Measurements from ENCODE around the gene CHCHD1. TPM values are rescaled to one million over a fixed set of nuclear protein-coding genes. Genes with fewer than 3 reads are reported as not detected.
"Not testable (repeated sequence)": the region's sequence is repeated elsewhere in the genome, so short reads cannot be mapped to it uniquely, and the experiment has no call there.

The CHCHD1 gene
- polyA plus RNA-seq, 1 donor from 2014 or later: 54.4 TPM

- H3K36me3 Mint-ChIP-seq: peaks cover 7% of the 10 kb centered on the region
Observed at GRCh38 chr10:73793456-73793855, 11.6 kb downstream of the CHCHD1 start.

DNA sequence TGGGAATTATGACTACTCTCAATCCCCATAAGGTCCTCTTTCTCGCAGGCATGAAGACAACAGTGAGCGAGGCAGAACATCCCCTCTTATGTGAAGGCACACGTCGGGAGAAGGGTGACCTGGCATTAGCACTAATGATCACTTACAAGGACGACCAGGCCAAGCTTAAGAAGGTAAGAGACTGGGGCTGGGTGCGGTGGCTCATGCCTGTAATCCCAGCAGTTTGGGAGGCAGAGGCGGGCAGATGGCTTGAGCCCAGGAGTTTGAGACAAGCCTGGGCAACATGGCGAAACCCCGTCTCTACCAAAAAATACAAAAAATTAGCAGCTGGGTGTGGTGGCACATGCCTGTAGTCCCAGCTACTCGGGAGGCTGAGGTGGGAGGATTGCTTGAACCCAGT lies 13.6 kb downstream of the CHCHD1 start:
- not testable (repeated sequence) for H3K4me1 Mint-ChIP-seq, H3K36me3 Mint-ChIP-seq, H3K4me3 Mint-ChIP-seq, H3K27me3 Mint-ChIP-seq, H3K9me3 Mint-ChIP-seq
- peak overlapping the region in 2 of 3 donors; percentile 19 to 54 for H3K27ac Mint-ChIP-seq

More at GRCh38 chr10:73793456-73793855, 11.6 kb downstream of the CHCHD1 start:
- Mint-ChIP-seq H3K4me3 (peak overlapping the region in 2 of 4 donors; percentile 17 to 74), H3K4me1 (peaks cover 0 to 4% (median 0%) of the 10 kb centered on the region in 3 donors), H3K27ac (peak overlapping the region in 2 of 3 donors; percentile 1 to 52), H3K9me3 (no peaks in the 10 kb centered on the region), H3K27me3 (no peaks in the 10 kb centered on the region)

GRCh38 chr10:73796035-73796434 lies 14.2 kb downstream of the CHCHD1 start:
- not testable (repeated sequence) for H3K9me3 Mint-ChIP-seq, H3K36me3 Mint-ChIP-seq, H3K27me3 Mint-ChIP-seq, H3K4me3 Mint-ChIP-seq, H3K4me1 Mint-ChIP-seq
- peak overlapping the region in 2 of 3 donors; percentile 41 to 54 for H3K27ac Mint-ChIP-seq

- Mint-ChIP-seq H3K27ac (no peak overlapping the region), H3K4me3 (no peak overlapping the region), H3K27me3 (no peaks in the 10 kb centered on the region), H3K36me3 (no peaks in the 10 kb centered on the region), H3K4me1 (peaks cover 0 to 4% (median 0%) of the 10 kb centered on the region in 3 donors), H3K9me3 (no peaks in the 10 kb centered on the region)
Observed at GRCh38 chr10:73796766-73797165, 14.9 kb downstream of the CHCHD1 start.

DNA sequence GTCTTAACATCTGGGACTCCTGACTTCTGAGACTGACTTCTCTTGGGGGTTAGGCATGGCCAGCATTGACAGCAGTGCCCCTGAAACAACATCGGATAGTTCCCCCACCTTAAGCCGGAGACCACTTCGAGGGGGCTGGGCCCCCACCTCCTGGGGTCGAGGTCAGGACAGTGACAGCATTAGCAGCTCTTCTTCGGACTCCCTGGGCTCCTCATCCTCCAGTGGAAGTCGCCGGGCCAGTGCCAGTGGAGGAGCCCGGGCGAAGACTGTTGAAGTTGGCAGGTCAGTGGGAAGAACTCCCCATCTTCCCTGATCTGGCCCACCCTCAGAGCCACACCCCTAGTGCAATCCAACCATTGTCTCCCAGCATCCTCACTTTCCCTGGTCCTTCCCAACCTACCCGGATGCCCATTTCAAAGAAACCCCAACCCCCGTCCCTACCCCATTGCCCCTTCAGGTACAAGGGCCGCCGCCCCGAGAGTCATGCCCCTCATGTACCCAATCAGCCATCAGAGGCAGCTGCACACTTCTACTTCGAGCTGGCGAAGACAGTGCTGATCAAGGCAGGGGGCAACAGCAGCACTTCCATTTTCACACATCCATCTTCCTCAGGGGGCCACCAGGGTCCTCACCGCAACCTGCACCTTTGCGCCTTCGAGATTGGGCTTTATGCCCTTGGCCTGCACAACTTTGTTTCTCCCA lies 15.6 kb downstream of the CHCHD1 start:
- peaks cover 2% of the 10 kb centered on the region for H3K36me3 Mint-ChIP-seq

GRCh38 chr10:73798087-73798486 lies 16.2 kb downstream of the CHCHD1 start:
- Mint-ChIP-seq H3K36me3 (peaks cover 2% of the 10 kb centered on the region), H3K4me3 (no peak overlapping the region), H3K4me1 (peaks cover 0 to 7% (median 0%) of the 10 kb centered on the region in 3 donors), H3K27ac (peak overlapping the region in 2 of 3 donors; percentile 8 to 78), H3K27me3 (no peaks in the 10 kb centered on the region), H3K9me3 (no peaks in the 10 kb centered on the region)

More for the DNA sequence above, 15.6 kb downstream of the CHCHD1 start:
- no peaks in the 10 kb centered on the region for H3K27me3 Mint-ChIP-seq
- H3K4me1 Mint-ChIP-seq: peaks cover 0 to 4% (median 0%) of the 10 kb centered on the region in 3 donors
- H3K4me3 Mint-ChIP-seq: no peak overlapping the region
- peak overlapping the region in 2 of 3 donors; percentile 27 to 78 for H3K27ac Mint-ChIP-seq
- H3K9me3 Mint-ChIP-seq: no peaks in the 10 kb centered on the region

DNA sequence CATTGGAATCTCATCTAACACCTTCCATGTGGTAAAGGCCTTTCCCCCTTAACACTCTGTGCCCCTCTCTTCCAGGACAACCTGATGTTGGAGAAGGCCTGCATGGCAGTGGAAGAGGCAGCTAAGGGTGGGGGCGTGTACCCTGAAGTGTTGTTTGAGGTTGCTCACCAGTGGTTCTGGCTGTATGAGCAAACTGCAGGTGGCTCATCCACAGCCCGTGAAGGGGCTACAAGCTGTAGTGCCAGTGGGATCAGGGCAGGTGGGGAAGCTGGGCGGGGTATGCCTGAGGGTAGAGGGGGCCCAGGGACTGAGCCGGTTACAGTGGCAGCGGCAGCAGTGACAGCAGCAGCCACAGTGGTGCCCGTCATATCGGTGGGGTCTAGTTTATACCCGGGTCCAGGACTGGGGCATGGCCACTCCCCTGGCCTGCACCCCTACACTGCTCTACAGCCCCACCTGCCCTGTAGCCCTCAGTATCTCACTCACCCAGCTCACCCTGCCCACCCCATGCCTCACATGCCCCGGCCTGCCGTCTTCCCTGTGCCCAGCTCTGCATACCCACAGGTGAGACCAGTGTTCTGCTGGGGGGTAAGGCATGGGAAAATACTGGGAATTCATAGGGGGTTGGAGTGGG lies 17.2 kb downstream of the CHCHD1 start:
- no peaks in the 10 kb centered on the region for H3K9me3 Mint-ChIP-seq
- H3K27ac Mint-ChIP-seq: peak overlapping the region in 2 of 3 donors; percentile 48 to 89
- H3K4me3 Mint-ChIP-seq: no peak overlapping the region
- peaks cover 5 to 16% (median 7%) of the 10 kb centered on the region in 3 donors for H3K4me1 Mint-ChIP-seq
- H3K36me3 Mint-ChIP-seq: peaks cover 6% of the 10 kb centered on the region
- no peaks in the 10 kb centered on the region for H3K27me3 Mint-ChIP-seq

GRCh38 chr10:73799899-73800559 lies 18.2 kb downstream of the CHCHD1 start:
- Mint-ChIP-seq H3K27ac (peak overlapping the region in 2 of 3 donors; percentile 48 to 89), H3K36me3 (peaks cover 6% of the 10 kb centered on the region)

GRCh38 chr10:73800560-73801252 lies 18.9 kb downstream of the CHCHD1 start:
- Mint-ChIP-seq H3K36me3 (peaks cover 6% of the 10 kb centered on the region), H3K4me1 (peaks cover 6 to 19% (median 8%) of the 10 kb centered on the region in 3 donors), H3K4me3 (no peak overlapping the region), H3K27ac (peak overlapping the region in 1 of 3 donors; percentile 89), H3K27me3 (no peaks in the 10 kb centered on the region), H3K9me3 (no peaks in the 10 kb centered on the region)

More at GRCh38 chr10:73799899-73800559, 18.2 kb downstream of the CHCHD1 start:
- Mint-ChIP-seq H3K4me3 (no peak overlapping the region), H3K27me3 (no peaks in the 10 kb centered on the region), H3K4me1 (peaks cover 6 to 19% (median 8%) of the 10 kb centered on the region in 3 donors), H3K9me3 (no peaks in the 10 kb centered on the region)

DNA sequence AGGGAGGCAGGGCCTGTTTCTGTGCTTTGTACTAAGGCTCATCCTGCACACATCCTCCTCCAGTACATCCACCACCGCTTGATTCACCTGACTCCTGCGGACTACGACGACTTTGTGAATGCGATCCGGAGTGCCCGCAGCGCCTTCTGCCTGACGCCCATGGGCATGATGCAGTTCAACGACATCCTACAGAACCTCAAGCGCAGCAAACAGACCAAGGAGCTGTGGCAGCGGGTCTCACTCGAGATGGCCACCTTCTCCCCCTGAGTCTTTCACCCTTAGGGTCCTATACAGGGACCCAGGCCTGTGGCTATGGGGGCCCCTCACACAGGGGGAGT lies 19.4 kb downstream of the CHCHD1 start:
- no peaks in the 10 kb centered on the region for H3K27me3 Mint-ChIP-seq
- no peak overlapping the region for H3K27ac Mint-ChIP-seq
- H3K36me3 Mint-ChIP-seq: peaks cover 8% of the 10 kb centered on the region
- H3K4me3 Mint-ChIP-seq: no peak overlapping the region
- peaks cover 8 to 18% (median 9%) of the 10 kb centered on the region in 3 donors for H3K4me1 Mint-ChIP-seq
- no peaks in the 10 kb centered on the region for H3K9me3 Mint-ChIP-seq

GRCh38 chr10:73802276-73802991 lies 20.6 kb downstream of the CHCHD1 start:
- no peaks in the 10 kb centered on the region for H3K9me3 Mint-ChIP-seq
- peak overlapping the region in 1 of 4 donors; percentile 61 for H3K4me3 Mint-ChIP-seq
- peaks cover 8% of the 10 kb centered on the region for H3K36me3 Mint-ChIP-seq
- H3K27ac Mint-ChIP-seq: peak overlapping the region in 2 of 3 donors; percentile 74 to 80
- peaks cover 14 to 20% (median 16%) of the 10 kb centered on the region in 3 donors for H3K4me1 Mint-ChIP-seq
- H3K27me3 Mint-ChIP-seq: no peaks in the 10 kb centered on the region

DNA sequence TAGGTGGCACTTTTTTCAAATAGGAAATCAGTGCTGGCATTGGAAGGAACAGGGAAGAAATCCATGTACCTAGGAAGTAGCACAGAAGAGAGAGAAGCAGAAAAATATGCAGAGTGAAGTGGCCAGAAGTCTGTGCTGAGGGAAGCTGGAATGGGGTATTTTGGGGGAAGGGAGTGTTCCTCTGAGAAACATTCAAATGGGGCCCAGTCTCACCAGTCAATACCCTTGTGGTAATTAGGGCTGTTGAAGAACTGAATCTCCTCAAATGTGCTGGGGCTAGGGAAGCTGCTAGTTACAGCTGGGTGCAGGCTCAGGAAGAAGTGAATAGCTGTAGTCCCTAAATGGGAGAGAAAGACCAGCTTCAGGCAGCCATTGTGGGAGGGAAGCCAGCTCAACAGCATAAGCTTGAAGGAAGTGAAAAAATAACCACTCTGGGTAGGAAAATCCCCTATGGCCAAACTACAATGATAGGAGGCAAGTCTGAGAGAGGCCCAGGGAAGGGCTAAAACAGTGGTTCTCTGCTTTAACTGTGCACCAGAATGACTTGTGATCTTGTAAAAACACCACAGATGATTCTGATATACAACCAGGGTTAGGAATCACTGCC lies 21.9 kb downstream of the CHCHD1 start:
- no peaks in the 10 kb centered on the region for H3K27me3 Mint-ChIP-seq
- H3K4me1 Mint-ChIP-seq: peaks cover 14 to 26% (median 20%) of the 10 kb centered on the region in 3 donors
- peak overlapping the region in 2 of 4 donors; percentile 31 to 79 for H3K4me3 Mint-ChIP-seq
- H3K27ac Mint-ChIP-seq: peak overlapping the region; percentile 63 to 91 (median 75)
- no peaks in the 10 kb centered on the region for H3K9me3 Mint-ChIP-seq
- H3K36me3 Mint-ChIP-seq: peaks cover 8% of the 10 kb centered on the region

DNA sequence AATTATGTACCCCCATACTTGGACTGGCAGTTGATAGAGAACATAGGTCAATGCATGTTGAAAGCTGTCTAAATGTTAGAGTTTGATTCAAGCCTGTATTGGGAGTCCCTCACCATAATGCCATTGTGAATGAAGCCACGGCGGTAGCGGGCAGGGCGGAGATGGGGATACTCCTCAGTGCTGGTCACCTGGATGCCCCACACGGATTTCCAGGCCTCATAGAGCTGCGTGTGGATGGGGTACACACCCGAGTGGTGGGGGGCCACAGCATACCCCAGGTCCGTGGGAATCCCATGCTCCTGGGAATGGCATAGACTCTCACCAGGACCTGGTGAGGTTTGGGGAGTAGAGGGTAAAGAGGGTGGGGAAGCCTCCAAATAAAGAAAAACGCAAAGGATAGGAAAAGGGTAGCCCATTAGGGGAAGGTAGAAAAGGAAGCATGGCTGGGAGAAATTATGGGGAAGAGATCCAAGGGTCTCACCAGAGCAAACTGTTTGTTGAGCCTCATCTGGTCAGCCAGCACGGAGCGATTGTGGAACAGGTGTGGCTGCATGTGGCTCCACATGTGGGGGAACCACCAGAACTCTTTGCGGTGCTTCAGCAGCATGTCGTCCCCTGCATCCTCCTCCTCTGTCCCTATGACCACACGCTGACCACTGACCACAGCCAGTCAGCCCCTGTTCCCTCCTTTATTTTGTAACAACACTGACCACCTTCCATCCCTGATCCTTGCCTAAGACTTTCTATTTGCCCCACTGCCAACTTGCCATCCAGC lies 24.5 kb downstream of the CHCHD1 start:
- peak overlapping the region in 2 of 4 donors; percentile 6 to 48 for H3K4me3 Mint-ChIP-seq
- H3K9me3 Mint-ChIP-seq: no peaks in the 10 kb centered on the region
- H3K27ac Mint-ChIP-seq: peak overlapping the region in 2 of 3 donors; percentile 66 to 92
- H3K27me3 Mint-ChIP-seq: no peaks in the 10 kb centered on the region
- peaks cover 8% of the 10 kb centered on the region for H3K36me3 Mint-ChIP-seq
- peaks cover 24 to 35% (median 33%) of the 10 kb centered on the region in 3 donors for H3K4me1 Mint-ChIP-seq
